Choroid plexus epithelial cell (primary cell): ENCODE data around the gene WNK2.
"Not testable (repeated sequence)": the region's sequence is repeated elsewhere in the genome, so short reads cannot be mapped to it uniquely, and the experiment has no call there.

ENCODE experiments used
- DNase-seq: peaks from one replicate; pipeline ENCODE4 v3.0.0-alpha.2; 2010; ENCODE audit warnings: low read depth
- H3K4me3 ChIP-seq: 2 replicates; pipeline ENCODE4 v1.5.1; 2011; ENCODE audit warnings: low read depth, mild to moderate bottlenecking, control low read depth, low read length, moderate library complexity
- TF ChIP-seq, protein P1 (sequence below): conservative IDR thresholded peaks from 2 replicates; pipeline ENCODE4 v1.5.1; 2011; ENCODE audit warnings: low read depth, mild to moderate bottlenecking, control low read depth, inconsistent platforms, low read length, moderate library complexity

The WNK2 gene

GRCh38 chr9:93326654-93327053 lies 142.7 kb downstream of the WNK2 start:
- TF ChIP-seq, protein P1, sequence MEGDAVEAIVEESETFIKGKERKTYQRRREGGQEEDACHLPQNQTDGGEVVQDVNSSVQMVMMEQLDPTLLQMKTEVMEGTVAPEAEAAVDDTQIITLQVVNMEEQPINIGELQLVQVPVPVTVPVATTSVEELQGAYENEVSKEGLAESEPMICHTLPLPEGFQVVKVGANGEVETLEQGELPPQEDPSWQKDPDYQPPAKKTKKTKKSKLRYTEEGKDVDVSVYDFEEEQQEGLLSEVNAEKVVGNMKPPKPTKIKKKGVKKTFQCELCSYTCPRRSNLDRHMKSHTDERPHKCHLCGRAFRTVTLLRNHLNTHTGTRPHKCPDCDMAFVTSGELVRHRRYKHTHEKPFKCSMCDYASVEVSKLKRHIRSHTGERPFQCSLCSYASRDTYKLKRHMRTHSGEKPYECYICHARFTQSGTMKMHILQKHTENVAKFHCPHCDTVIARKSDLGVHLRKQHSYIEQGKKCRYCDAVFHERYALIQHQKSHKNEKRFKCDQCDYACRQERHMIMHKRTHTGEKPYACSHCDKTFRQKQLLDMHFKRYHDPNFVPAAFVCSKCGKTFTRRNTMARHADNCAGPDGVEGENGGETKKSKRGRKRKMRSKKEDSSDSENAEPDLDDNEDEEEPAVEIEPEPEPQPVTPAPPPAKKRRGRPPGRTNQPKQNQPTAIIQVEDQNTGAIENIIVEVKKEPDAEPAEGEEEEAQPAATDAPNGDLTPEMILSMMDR, result no peak

DNA sequence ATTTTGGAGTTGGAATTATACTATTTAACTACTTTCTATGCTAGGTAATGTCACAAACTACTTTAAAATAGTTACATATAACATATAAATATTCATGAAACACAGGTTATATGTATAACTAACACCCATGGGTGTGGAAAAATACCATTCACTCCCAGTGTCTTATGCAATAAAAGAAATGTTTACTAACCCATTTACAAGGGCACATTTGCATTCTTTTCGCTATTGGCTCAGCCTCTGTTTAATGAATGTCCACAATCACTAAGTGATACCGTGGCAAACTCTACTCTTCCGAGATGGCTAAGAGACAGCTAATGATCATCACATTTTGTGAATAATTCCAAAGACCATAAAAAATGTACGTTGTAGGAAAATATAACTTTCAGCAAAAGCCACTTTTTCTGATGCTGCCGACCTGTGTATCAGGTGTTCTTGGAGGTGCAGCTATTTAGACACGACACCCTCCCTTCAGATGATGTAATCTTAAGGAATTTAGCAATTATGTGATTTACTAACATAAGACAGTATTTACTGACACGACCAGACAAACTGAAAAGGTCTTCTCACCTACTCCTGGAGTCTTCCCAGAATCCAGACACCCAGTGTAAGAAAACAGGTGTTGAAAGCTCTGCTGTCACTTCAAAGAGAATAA lies 145.8 kb downstream of the WNK2 start:
- TF ChIP-seq, protein P1, result no peak
- H3K4me3 ChIP-seq, result no peak overlapping the region
- no peak for DNase-seq

More at GRCh38 chr9:93326654-93327053, 142.7 kb downstream of the WNK2 start:
- no peak overlapping the region for H3K4me3 ChIP-seq
- no peak for DNase-seq

DNA sequence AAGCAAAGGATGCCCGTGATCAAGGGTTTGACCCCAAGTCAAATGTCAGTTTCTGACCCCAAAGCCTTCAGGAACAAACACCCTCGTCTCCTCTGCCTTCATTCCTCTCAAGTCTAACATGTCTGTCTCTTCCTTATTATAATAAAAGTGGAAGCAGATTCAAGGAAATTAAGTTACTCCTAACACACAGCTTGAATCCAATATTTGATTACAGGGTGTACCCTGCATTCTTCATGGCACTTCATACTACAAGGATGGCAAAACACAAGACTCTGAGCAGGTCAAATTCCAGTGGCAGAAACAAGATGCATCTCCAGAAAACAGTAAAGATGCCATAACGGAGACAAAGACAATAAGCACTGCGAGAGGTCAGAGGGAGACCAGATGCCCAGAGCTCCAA lies 148.4 kb downstream of the WNK2 start:
- DNase-seq, result no peak
- H3K4me3 ChIP-seq, result no peak overlapping the region
- TF ChIP-seq, protein P1, result no peak

DNA sequence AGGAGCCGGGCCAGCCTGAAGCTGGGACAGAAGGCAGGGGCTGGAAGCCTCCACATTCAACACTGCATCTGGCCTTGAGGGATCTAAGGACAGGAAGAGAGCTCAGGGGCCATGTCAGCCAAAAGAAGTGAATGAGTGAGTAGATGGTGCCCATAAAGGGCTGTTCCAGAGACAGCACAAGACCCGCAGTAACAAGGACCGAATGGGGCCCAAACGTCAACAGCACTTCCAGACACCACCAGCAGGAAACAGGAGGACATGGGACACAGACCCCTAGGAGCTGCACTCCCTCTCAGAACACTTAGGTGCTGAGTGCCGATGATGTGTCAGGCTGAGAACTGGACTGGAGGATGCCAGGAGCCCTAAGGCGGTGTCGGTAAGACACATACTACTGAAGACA lies 152.8 kb downstream of the WNK2 start:
- H3K4me3 ChIP-seq, result no peak overlapping the region
- TF ChIP-seq, protein P1, result no peak
- DNase-seq, result no peak

- not testable (repeated sequence) for DNase-seq, H3K4me3 ChIP-seq
Observed at GRCh38 chr9:93338196-93338595, 154.3 kb downstream of the WNK2 start.

DNA sequence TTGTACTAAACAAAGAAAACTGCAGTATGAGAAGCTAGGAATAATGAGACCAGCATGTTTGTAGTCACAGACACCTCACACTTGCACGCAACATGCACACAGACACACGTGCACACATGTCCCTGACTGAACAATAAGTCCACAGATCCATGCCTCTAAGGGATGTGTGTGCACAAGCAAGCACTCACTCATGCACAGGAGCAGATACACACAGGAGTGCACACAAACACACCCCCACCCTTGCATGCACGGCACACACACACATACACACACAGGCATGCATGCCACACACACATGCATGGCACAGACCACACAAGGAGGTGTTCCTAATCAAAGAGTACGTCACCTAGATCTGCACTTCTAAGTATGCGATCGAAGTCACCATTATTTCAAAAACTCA lies 156.2 kb downstream of the WNK2 start:
- no peak overlapping the region for H3K4me3 ChIP-seq
- DNase-seq, result no peak
- TF ChIP-seq, protein P1, result no peak

DNA sequence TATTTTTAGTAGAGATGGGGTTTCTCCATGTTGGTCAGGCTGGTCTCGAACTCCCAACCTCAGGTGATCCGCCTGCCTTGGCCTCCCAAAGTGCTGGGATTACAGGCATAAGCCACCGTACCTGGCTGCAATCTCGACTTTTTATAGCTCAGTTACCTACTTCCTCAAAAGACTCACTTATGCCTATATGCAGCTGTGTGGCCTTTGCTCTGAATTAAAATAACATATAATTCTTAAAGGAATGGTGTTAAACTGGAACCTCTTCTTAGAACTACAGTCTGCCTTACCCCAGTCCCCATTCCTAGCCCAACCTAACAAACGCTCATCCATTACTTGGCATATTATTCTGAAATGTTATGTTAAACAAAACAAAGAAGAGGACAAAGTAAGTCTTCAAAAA lies 157.9 kb downstream of the WNK2 start:
- H3K4me3 ChIP-seq, DNase-seq: not testable (repeated sequence)

DNA sequence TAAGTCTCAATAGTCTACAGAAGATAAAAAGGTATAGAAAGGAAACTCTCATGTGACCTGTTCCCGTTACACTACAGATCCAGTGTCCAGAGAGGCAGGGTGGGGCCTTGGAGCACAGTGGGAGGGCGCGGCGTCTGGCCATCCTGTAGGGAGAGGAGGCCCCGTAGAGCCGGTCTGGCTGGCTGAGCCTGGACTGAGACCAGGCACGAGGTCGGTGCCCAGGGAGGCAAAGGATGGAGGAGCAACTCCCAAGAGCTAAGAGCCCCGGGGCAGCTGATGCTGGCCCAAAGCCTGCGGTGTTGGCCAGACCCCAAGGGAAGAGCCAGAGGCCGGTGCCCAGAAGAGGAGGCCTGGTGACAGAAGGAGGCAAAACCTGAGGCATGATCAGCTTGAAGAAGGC lies 158.5 kb downstream of the WNK2 start:
- H3K4me3 ChIP-seq, DNase-seq: not testable (repeated sequence)

- no peak for DNase-seq
- H3K4me3 ChIP-seq, result no peak overlapping the region
- TF ChIP-seq, protein P1, result no peak
Observed at GRCh38 chr9:93343663-93344062, 159.7 kb downstream of the WNK2 start.
